ENCODE measurements around the gene ZC3H10.
"Not testable (repeated sequence)": the region's sequence is repeated elsewhere in the genome, so short reads cannot be mapped to it uniquely, and the experiment has no call there.

The ZC3H10 gene

DNA sequence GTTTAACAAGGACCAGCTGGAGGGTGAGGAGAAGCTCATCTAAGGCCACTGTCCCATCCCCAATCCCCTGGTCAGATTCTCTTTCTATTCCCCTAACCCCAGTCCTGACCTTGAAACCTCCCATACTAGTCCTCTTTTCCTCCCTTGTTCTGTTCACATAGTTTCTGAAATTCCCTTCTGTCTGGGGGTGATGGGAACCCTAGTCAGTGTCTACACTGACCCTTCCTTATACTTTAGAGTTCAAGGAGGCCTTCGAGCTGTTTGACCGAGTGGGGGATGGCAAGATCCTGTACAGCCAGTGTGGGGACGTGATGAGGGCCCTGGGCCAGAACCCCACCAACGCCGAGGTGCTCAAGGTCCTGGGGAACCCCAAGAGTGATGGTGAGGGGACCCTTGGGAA, 36.8 kb downstream of the ZC3H10 start:
- DNase-seq (ENCODE audit: low spot score) = no peak

DNA sequence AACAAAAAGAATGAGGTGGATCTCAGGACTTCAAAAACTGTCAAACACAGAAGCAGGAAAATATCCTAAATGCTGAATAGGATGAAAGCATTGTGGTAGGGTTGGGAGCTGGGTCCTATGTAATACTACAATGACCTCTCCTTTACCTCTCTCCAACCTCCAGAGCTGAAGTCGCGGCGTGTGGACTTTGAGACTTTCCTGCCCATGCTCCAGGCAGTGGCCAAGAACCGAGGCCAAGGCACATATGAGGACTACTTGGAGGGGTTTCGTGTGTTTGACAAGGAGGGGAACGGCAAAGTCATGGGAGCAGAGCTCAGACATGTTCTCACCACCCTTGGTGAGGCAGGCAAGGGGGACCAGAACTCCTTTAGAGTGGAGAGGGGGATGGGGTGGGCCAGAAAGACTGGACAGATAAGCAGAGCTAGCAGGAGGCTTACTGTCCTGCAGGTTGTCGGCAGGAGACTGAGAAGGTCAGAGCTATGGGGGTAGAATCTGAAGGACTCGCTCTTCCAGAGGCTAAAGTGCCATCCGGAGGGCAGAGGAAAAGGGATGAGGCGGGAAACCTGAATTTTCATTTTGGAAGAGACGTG, 37.3 kb downstream of the ZC3H10 start:
- no peak for DNase-seq (ENCODE audit: low spot score)

GRCh38 chr12:56156464-56157200, 38.6 kb downstream of the ZC3H10 start:
- not testable (repeated sequence) for DNase-seq (ENCODE audit: low spot score)

DNA sequence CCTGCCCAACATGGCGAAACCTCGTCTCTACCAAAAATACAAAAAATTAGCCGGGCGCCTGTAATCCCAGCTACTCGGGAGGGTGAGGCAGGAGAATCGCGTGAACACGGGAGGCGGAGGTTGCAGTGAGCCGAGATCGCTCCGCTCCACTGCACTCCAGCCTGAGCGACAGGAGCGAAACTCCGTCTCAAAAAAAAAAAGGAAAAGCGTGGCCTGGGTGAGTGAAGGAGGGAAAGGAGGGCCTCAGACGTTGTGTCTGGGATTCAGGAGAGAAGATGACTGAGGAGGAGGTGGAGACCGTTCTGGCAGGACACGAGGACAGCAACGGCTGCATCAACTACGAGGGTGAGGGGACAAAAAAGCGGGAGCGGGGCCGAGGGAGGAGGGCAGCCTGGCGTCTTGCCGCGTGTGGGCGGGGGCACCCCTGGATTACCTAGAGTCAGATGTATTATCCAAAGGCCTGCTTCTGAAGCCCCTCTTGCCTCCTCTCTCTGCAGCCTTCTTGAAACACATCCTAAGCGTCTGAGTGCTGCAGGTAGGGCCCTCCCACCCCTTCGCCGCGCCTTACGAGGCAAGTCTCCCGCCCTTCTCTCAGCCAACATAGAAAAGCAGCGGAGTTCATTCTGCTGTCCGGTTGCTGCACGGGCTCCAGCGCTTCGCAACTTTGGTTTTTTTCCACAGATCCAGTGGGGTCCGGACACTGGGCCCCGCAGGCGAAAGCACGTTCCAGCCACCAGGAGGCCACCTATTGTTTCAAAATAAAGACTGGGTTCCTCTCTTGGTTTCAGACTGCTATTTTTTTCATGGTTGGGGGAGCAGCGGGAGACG, 39.3 kb downstream of the ZC3H10 start:
- DNase-seq (ENCODE audit: low spot score) = peak; percentile 84

GRCh38 chr12:56158029-56158925, 40.2 kb downstream of the ZC3H10 start, which contains the start of gene MYL6:
MYL6 (plus strand) TSS chr12:56158359; CDS start chr12:56158402, 43 bp downstream.
- DNase-seq (ENCODE audit: low spot score) = peak; percentile 100

- DNase-seq (ENCODE audit: low spot score) = peak; percentile 70
These were observed 40.9 kb downstream of the ZC3H10 start for GRCh38 chr12:56158926-56159461.

DNA sequence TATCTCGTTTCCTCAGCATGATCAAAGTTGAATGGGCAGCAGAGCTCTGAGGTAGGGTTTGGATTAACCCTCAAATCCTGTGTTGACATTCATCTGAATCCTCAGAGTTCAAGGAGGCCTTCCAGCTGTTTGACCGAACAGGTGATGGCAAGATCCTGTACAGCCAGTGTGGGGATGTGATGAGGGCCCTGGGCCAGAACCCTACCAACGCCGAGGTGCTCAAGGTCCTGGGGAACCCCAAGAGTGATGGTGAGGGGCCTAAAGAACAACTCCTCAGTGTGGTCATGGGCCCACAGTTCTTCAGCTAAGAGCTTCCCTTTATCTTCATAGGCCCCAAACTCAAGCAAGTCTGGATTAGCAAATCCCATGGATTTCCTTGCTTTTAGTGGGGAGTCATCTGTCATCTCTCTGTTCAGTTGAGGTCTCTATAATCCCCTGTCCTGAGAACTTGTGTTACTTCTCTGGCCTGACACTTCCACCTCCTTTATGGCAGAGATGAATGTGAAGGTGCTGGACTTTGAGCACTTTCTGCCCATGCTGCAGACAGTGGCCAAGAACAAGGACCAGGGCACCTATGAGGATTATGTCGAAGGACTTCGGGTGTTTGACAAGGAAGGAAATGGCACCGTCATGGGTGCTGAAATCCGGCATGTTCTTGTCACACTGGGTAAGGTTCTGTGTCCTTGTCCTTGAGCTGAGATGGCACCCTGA, 41.6 kb downstream of the ZC3H10 start:
- DNase-seq (ENCODE audit: low spot score) = no peak

DNA sequence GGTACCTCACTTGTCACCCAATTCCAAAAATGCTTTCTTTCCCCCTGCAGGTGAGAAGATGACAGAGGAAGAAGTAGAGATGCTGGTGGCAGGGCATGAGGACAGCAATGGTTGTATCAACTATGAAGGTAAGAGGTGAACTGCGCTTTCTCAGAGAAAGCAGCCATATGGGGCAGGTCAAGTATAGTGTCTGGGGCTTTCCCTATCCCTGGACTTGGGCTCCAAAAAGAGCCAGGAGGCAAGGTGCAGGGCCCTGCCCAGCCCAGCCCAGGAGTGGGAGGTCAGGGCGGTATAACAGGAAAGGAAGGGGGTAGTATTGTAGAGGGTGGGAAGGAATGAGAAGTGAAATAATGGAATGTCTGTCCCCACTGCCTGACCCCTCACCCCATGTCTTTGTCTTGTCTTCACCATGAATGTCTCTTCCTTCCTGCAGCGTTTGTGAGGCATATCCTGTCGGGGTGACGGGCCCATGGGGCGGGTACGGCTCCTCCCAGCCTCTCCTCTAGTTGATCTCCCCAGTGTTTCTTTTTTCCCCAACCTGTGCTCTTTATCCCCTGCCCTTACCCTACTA, 42.2 kb downstream of the ZC3H10 start:
- no peak for DNase-seq (ENCODE audit: low spot score)

- DNase-seq (ENCODE audit: low spot score) = no peak
These were observed 43.0 kb downstream of the ZC3H10 start for GRCh38 chr12:56160894-56161689.

DNA sequence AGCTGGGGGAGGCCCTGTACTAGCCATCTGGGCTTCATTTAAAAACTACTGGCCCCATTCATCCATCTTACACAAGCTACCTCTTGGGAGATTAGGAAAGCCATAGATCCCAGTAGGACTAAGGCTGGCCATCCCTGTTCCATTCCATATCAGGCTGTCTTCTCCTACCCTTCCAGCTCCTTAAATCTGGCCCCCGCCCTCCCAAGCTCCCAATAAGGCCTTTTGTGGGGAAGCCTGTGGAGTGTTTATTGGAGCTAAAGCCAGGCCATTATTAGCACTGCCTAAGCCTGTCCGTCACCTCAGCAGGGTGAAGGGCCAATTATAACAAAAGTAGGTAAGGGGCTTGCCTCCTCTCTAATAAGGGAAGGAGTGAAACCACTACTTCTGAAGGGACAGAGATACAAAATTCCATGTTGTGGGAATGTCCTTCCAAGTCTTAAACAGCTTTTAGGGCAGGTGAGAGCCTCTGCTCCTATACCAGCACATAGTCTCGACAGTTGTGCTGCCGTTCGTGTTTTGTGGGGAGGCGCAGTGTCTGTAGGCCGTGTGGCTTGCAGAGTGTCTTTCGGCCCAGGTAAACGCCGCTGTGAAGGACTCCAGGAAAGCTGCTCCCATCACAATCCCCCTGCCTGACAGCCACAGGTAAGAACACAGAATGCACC, 43.8 kb downstream of the ZC3H10 start:
- no peak for DNase-seq (ENCODE audit: low spot score)

DNA sequence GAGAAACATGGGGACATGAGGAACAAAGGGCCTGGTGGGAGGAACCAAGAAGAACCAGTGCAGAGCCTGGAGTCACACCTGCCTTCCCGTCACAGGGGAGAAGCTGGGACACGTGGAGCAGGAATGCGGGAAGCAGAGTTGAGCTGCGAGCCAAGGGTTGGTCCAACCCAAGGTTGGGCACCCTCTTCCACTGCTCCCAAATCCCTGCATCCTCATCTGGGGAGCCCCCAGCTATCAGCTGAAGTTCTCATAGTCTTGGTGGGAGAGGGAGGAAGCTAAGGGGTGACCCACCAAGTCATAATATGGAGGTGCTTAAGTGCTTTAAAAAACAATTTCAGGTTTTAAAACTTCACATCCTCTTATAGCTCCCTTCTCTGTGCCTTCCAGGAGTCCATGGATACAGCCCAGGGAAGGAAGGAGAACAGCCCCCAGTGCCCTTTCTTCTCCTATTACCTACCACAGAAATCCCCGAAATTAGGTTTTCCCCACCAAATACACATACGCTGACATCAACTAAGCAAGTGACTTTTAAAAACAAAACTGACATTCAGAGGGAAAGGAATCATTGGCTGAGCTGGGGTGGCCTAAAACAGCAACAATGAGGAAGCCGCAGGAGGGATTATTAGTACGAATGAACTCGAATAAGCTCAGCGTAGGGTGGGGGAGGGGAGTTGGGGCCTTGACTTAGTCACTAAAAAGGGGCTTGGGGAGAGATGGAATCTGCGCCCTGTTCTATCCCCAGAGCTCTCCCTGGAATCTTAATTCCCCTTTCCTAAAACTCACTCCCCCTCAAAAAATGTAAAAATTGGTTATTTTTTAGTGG, 44.6 kb downstream of the ZC3H10 start:
- DNase-seq (ENCODE audit: low spot score) = no peak

DNA sequence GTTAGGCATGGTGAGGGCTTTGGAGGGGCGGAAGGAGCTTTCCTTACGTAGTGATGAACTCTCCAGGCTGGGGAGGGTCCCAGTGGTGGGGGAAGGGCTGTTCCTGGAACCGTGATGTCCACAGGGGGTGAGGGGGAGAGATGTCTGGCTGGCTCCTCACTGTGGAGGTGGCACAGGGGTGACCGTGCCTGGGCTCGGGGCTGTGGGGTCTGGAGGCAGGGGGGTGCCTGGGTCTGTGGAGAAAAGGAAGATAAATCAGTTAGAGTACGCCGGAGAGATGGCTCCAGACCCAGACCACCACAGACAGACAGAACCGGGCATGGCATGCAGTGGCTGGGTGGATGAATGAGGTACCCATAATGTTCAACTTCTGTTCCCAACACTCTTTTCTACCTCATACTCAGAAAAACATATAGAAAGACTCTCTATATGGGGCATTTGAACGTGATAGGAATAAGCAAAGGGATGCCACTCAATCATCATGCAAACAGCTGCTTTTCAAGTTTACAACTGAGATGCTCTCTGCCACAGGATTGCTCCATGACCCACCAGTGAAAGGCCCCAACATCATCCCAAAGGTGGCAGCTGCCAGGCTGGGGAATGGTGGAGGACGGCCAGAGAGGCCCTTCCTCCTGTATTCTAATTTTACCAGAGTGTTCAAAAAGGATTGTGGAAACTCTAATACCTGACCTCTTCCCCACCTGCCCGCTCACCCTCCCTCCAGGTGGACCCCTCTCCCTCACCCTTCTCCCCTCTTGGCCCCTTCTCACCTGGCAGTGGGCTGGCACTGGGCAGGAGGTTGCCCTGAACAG, 45.7 kb downstream of the ZC3H10 start:
- DNase-seq (ENCODE audit: low spot score) = no peak

DNA sequence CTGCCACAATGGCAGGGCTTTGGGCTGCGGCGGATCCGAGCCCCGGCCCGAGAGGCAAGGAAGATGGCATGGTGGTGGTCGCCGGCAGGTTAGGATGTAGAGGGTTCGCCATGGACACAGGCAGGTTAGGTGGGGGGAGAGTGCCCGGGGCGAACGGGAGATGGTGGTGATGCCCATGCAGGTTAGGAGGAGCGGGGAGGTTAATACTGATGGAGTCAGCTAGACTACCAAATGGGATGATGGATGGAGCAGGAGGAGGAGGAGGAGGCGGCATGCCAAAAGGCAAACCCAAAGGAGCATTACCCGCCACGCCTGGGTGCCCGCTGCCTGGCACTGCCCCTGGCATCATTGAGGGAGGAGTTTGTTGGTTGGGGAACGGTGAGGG, 46.3 kb downstream of the ZC3H10 start:
- no peak for DNase-seq (ENCODE audit: low spot score)

DNA sequence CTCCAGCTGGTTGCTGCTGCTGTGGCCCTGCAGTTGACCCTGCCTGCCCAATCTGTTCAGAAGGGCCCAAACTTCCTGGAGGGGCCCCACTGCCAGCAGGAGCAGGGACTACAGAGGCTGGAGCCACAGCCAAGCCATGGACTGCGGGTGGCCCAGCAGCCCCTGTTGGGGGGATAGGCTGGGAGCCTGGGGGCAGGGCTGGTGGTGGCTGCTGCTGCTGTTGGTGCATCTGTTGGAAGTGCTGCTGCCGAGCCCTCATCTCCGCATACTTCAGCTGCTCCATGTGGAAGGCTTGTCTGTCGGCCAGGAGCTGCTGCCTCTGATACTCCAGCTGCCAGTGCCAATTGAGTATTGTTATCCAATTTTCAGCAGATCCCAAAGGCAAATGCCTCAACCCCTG, 47.3 kb downstream of the ZC3H10 start:
- DNase-seq (ENCODE audit: low spot score) = no peak

DNA sequence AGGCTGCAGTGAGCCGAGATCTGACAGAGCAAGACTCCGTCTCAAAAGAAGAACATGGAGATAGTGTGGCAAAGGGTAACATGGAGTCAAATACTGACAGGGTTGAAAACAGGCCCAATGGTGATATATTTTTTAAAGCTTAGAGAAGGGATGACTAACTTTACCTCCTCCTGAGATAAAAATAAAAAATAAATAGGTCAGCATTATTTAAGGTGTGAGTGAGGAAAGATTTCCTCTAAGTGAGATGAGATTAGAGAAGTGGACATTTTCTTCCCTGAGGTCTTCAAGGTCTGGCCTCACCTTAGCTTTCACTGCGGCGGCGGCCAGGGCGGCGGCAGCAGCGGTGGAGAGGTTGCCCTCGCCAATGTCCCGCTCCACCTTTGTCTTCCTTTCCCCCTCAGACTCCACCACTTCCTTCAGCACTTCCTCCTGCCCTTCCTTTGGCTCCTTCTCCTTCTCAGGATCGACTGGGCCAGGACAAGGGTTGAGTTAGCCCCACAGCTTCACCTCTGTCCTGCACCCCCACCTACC, 51.2 kb downstream of the ZC3H10 start:
- DNase-seq (ENCODE audit: low spot score) = no peak

DNA sequence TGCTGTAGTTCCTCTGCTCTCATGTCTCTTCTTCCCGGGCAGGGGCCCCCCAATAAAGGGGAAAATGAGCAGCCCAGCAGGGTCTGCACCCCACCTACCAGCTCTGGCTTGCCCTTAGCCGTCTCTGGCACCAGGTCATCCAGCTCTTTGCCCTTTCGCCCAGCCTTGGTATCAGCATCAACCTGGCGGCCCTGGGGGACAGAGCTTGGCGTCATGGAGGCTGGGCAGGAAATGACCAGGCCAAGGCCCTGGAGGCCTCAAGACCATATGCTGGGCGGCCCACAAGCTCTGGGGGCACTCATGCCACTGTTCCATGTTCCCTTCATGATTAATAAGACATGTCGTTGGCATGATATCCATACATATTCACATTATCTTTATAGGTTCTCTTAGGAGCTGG, 54.8 kb downstream of the ZC3H10 start:
- no peak for DNase-seq (ENCODE audit: low spot score)
